SU-DHL-6 (cell line): ENCODE data around the gene GSTO1.

Experiments used
- H2AFZ ChIP-seq: fragments of 200-600 bp; sonication (generic); 2 replicates; pipeline ENCODE4 v1.6.1; 2014; ENCODE audit warnings: low read depth, mild to moderate bottlenecking, moderate library complexity, mixed read lengths, antibody characterized with exemption, low read length; ENCODE audit not compliant: severe bottlenecking
- H3F3A ChIP-seq: fragments of 200-600 bp; shearing (Covaris generic); 2 replicates; pipeline ENCODE4 v1.6.0; 2016; ENCODE audit warnings: antibody characterized with exemption, mild to moderate bottlenecking; ENCODE audit not compliant: insufficient read depth
- H3K27ac ChIP-seq: fragments of 200-600 bp; sonication (generic); 2 replicates; pipeline ENCODE4 v1.5.1; 2016; ENCODE audit warnings: low read depth, mild to moderate bottlenecking, low read length, moderate library complexity, mixed read lengths
- H3K27me3 ChIP-seq: fragments of 200-600 bp; sonication (generic), shearing (Covaris generic); 2 replicates; pipeline ENCODE4 v1.6.0; 2014; ENCODE audit warnings: mild to moderate bottlenecking, low read length
- H3K36me3 ChIP-seq: fragments of 200-600 bp; sonication (generic); 2 replicates; pipeline ENCODE4 v1.6.1; 2014; ENCODE audit warnings: mild to moderate bottlenecking, low read length, mixed read lengths
- H3K4me2 ChIP-seq: fragments of 300-600, 200-600 bp; shearing (Covaris generic), sonication (generic); 2 replicates; pipeline ENCODE4 v1.6.0; 2014; ENCODE audit warnings: low read length, low read depth, mild to moderate bottlenecking; ENCODE audit not compliant: poor library complexity, severe bottlenecking
- H3K4me3 ChIP-seq: fragments of 200-600 bp; sonication (generic); 2 replicates; pipeline ENCODE4 v1.5.1; 2014; ENCODE audit warnings: antibody characterized with exemption, low read length, mild to moderate bottlenecking, mixed read lengths; ENCODE audit not compliant: insufficient read depth, poor library complexity, severe bottlenecking
- H3K79me2 ChIP-seq: fragments of 200-600 bp; sonication (generic); 2 replicates; pipeline ENCODE4 v1.6.1; 2014; ENCODE audit warnings: mild to moderate bottlenecking, low read length, moderate library complexity; ENCODE audit not compliant: insufficient read depth
- H3K9ac ChIP-seq: fragments of 200-600 bp; sonication (generic); 2 replicates; pipeline ENCODE4 v1.7.0; 2014; ENCODE audit warnings: mild to moderate bottlenecking, low read length
- H3K9me2 ChIP-seq: fragments of 200-600 bp; sonication (generic); replicated peaks from 2 replicates; pipeline ENCODE4 v1.6.1; 2014; ENCODE audit warnings: low read length; ENCODE audit not compliant: insufficient read depth
- H3K9me3 ChIP-seq: fragments of 200-600 bp; sonication (generic); 2 replicates; pipeline ENCODE4 v1.6.1; 2014; ENCODE audit warnings: low read length, mixed read lengths; ENCODE audit not compliant: insufficient read depth
- H4K20me1 ChIP-seq: fragments of 200-600 bp; sonication (generic); 2 replicates; pipeline ENCODE4 v1.6.1; 2014; ENCODE audit warnings: low read depth, mild to moderate bottlenecking, antibody characterized with exemption, low read length, moderate library complexity, mixed read lengths
- CTCF ChIP-seq: fragments of 200-600 bp; sonication (generic); IDR thresholded peaks from one replicate; pipeline ENCODE4 v1.5.1; 2017; ENCODE audit warnings: antibody characterized with exemption, mild to moderate bottlenecking, low read length, moderate library complexity; ENCODE audit not compliant: insufficient read depth, poor library complexity, severe bottlenecking
- EZH2phosphoT487 ChIP-seq: fragments of 200-600 bp; sonication (generic), shearing (Covaris generic); conservative IDR thresholded peaks from 2 replicates; pipeline ENCODE4 v1.6.1; 2018; ENCODE audit warnings: mild to moderate bottlenecking, antibody characterized with exemption, low read length, moderate library complexity, mixed read lengths

Gene GSTO1

GRCh38 chr10:104254493-104255310 is at the start of gene GSTO1:
GSTO1 (plus strand) TSS chr10:104254892; CDS start chr10:104254929, 37 bp downstream.
- H3K79me2 ChIP-seq = peaks cover 12% of the 10 kb centered on the region; the same call in 1 of the 2 replicates
- no peak within 1 kb of the TSS for H2AFZ ChIP-seq
- peak within 1 kb of the TSS; percentile 37 for H3K9ac ChIP-seq
- TF ChIP-seq CTCF = no peak
- no peak for TF ChIP-seq EZH2phosphoT487
- H3K36me3 ChIP-seq = no peaks in the 10 kb centered on the region
- no peaks in the 10 kb centered on the region for H3K9me3 ChIP-seq
- no peaks in the 10 kb centered on the region for H3K9me2 ChIP-seq
- H3F3A ChIP-seq = no peaks in the 10 kb centered on the region
- no peak within 1 kb of the TSS for H3K4me3 ChIP-seq
- no peak within 1 kb of the TSS for H3K27ac ChIP-seq
- no peaks in the 10 kb centered on the region for H3K27me3 ChIP-seq
- H4K20me1 ChIP-seq = peaks cover 16% of the 10 kb centered on the region; the same call in 1 of the 2 replicates
- H3K4me2 ChIP-seq = peak within 1 kb of the TSS; percentile 22

GRCh38 chr10:104208730-104209129 is 46.0 kb upstream of the GSTO1 start:
- H3K79me2 ChIP-seq = no peaks in the 10 kb centered on the region
- TF ChIP-seq EZH2phosphoT487 (no peak), CTCF (no peak)

GRCh38 chr10:104209575-104210198 is 45.0 kb upstream of the GSTO1 start:
- no peak overlapping the region for H3K27ac ChIP-seq
- H3F3A ChIP-seq = no peaks in the 10 kb centered on the region
- H3K9me2 ChIP-seq = no peaks in the 10 kb centered on the region
- no peaks in the 10 kb centered on the region for H3K79me2 ChIP-seq
- H3K4me3 ChIP-seq = no peak overlapping the region
- no peaks in the 10 kb centered on the region for H4K20me1 ChIP-seq
- TF ChIP-seq EZH2phosphoT487 (no peak), CTCF (no peak)
- no peaks in the 10 kb centered on the region for H3K9me3 ChIP-seq
- no peaks in the 10 kb centered on the region for H3K36me3 ChIP-seq
- H3K4me2 ChIP-seq = no peak overlapping the region
- H3K27me3 ChIP-seq = no peaks in the 10 kb centered on the region; the same call in 1 of the 2 replicates
- no peak overlapping the region for H3K9ac ChIP-seq
- no peak overlapping the region for H2AFZ ChIP-seq

More at GRCh38 chr10:104208730-104209129, 46.0 kb upstream of the GSTO1 start:
- no peak overlapping the region for H3K27ac ChIP-seq
- no peaks in the 10 kb centered on the region for H3K9me2 ChIP-seq
- H3F3A ChIP-seq = no peaks in the 10 kb centered on the region
- H4K20me1 ChIP-seq = no peaks in the 10 kb centered on the region
- H3K4me3 ChIP-seq = no peak overlapping the region
- H3K4me2 ChIP-seq = no peak overlapping the region
- no peak overlapping the region for H2AFZ ChIP-seq
- H3K36me3 ChIP-seq = no peaks in the 10 kb centered on the region
- H3K9ac ChIP-seq = no peak overlapping the region
- no peaks in the 10 kb centered on the region for H3K9me3 ChIP-seq
- no peaks in the 10 kb centered on the region; the same call in 1 of the 2 replicates for H3K27me3 ChIP-seq
